Motor neuron (in vitro differentiated cells): ENCODE results near the gene AAGAB. TPM values are rescaled to one million over a fixed set of nuclear protein-coding genes. Genes with fewer than 3 reads are reported as not detected.

Experiments used
- ATAC-seq, 8 experiments: fragments of 200-7000 bp; cut with Tn5 transposase; replicated peaks in 6 of 8; 2 replicates each; pipeline ENCODE4 v1.8.0; 2021; ENCODE audit warnings: mild to moderate bottlenecking in 8 of 8, moderate library complexity in 8 of 8
- H3K27ac ChIP-seq, 2 donors: fragments of 250-450 bp; sonication (Bioruptor Pico); 2 replicates each; pipeline ENCODE4 v1.9.0; 2021; ENCODE audit warnings: antibody characterized with exemption in 2 of 2, mild to moderate bottlenecking in 2 of 2, moderate library complexity in 1 of 2
- H3K4me1 ChIP-seq, 2 donors: fragments of 250-450 bp; sonication (Bioruptor Pico); replicated peaks in 1 of 2; 2 replicates each; pipeline ENCODE4 v1.6.1; 2021; ENCODE audit warnings: antibody characterized with exemption in 2 of 2, mild to moderate bottlenecking in 2 of 2, moderate library complexity in 1 of 2
- H3K4me3 ChIP-seq, 5 donors: fragments of 250-450 bp; sonication (Bioruptor Pico); 2 replicates each; pipeline ENCODE4 v1.9.0; 2021; ENCODE audit warnings: antibody characterized with exemption in 5 of 5, mild to moderate bottlenecking in 5 of 5, moderate library complexity in 4 of 5
- WGBS, 10 experiments: fragments of 450-650 bp; shearing (Covaris generic); methylation state at CpG; one replicate each; pipeline ENCODE4 v1.0.0; 2022; 5-methylcytosine and 5-hydroxymethylcytosine counted together
- in situ Hi-C, 9 experiments: fragments of 400-800 bp; cut with MboI; loops; one replicate each; pipeline ENCODE4 v1.15.0; 2021; ENCODE audit warnings: low sequenced_read_pairs in 9 of 9, low pct_unique_long_range_greater_than_20kb in 2 of 9; ENCODE audit not compliant: unreplicated experiment in 9 of 9
- total RNA-seq, 8 experiments: library from RNA; unstranded; fragments of 300-600 nt; gene quantifications; 2 replicates each; pipeline versions ENCODE4 v1.2.3 to v1.2.4, GENCODE V29; 2022

The AAGAB gene
- total RNA-seq, 8 experiments from 2014 or later, result 32.9 to 72.1 (median 41.5) TPM

- no peak overlapping the region for H3K4me3 ChIP-seq
- 53 to 100% (median 100%) methylated on average over 1 to 10 of the region's 12 CpGs; no CpG with 5 or more reads in 3 of the 10 experiments for WGBS, 10 experiments
- ATAC-seq, result no peak
- no peaks in the 10 kb centered on the region for H3K4me1 ChIP-seq
- no peak overlapping the region for H3K27ac ChIP-seq
- in situ Hi-C loops, result no loop called here
Observed at GRCh38 chr15:67187351-67187854, 67.1 kb downstream of the AAGAB start.

GRCh38 chr15:67186688-67187087 lies 67.8 kb downstream of the AAGAB start:
- H3K4me3 ChIP-seq, result no peak overlapping the region
- in situ Hi-C loops, result no loop called here
- 80 to 100% (median 92%) methylated on average over 1 to 4 of the region's 4 CpGs; no CpG with 5 or more reads in 7 of the 10 experiments for WGBS, 10 experiments
- H3K4me1 ChIP-seq, result no peaks in the 10 kb centered on the region
- ATAC-seq, result no peak
- H3K27ac ChIP-seq, result no peak overlapping the region

GRCh38 chr15:67186226-67186649 lies 68.2 kb downstream of the AAGAB start:
- no peak for ATAC-seq

GRCh38 chr15:67185621-67186225 lies 68.7 kb downstream of the AAGAB start:
- 0 to 100% (median 100%) methylated on average over 1 to 2 of the region's 9 CpGs; no CpG with 5 or more reads in 5 of the 10 experiments for WGBS, 10 experiments

More at GRCh38 chr15:67186226-67186649, 68.2 kb downstream of the AAGAB start:
- in situ Hi-C loops, result no loop called here
- Histone ChIP-seq H3K4me1 (no peaks in the 10 kb centered on the region), H3K27ac (no peak overlapping the region), H3K4me3 (no peak overlapping the region)
- 14 to 100% (median 86%) methylated on average over 1 to 6 of the region's 6 CpGs; no CpG with 5 or more reads in 1 of the 10 experiments for WGBS, 10 experiments

GRCh38 chr15:67185051-67185450 lies 69.4 kb downstream of the AAGAB start:
- no peak for ATAC-seq
- 40 to 100% (median 88%) methylated on average over 1 to 3 of the region's 6 CpGs; no CpG with 5 or more reads in 4 of the 10 experiments for WGBS, 10 experiments
- Histone ChIP-seq H3K4me3 (no peak overlapping the region), H3K4me1 (no peaks in the 10 kb centered on the region), H3K27ac (no peak overlapping the region)
- in situ Hi-C loops, result no loop called here

More at GRCh38 chr15:67185621-67186225, 68.7 kb downstream of the AAGAB start:
- H3K4me3 ChIP-seq, result no peak overlapping the region
- no peak for ATAC-seq
- in situ Hi-C loops, result no loop called here
- no peaks in the 10 kb centered on the region for H3K4me1 ChIP-seq
- no peak overlapping the region for H3K27ac ChIP-seq

GRCh38 chr15:67184208-67184925 lies 70.1 kb downstream of the AAGAB start:
- Histone ChIP-seq H3K4me1 (no peaks in the 10 kb centered on the region), H3K4me3 (no peak overlapping the region), H3K27ac (no peak overlapping the region)
- WGBS, 10 experiments, result 87 to 100% (median 99%) methylated on average over 1 to 7 of the region's 18 CpGs; no CpG with 5 or more reads in 2 of the 10 experiments
- in situ Hi-C loops, result no loop called here
- no peak for ATAC-seq

- Histone ChIP-seq H3K4me1 (no peaks in the 10 kb centered on the region), H3K4me3 (no peak overlapping the region), H3K27ac (no peak overlapping the region)
- in situ Hi-C loops, result no loop called here
- WGBS, 10 experiments, result 14 to 100% (median 78%) methylated on average over 1 to 7 of the region's 7 CpGs
- ATAC-seq, result no peak
Observed at GRCh38 chr15:67183443-67184169, 70.9 kb downstream of the AAGAB start.

GRCh38 chr15:67181221-67181639 lies 73.2 kb downstream of the AAGAB start:
- 83% methylated on average over 1 of the region's 15 CpGs; no CpG with 5 or more reads in 9 of the 10 experiments for WGBS, 10 experiments
- Histone ChIP-seq H3K27ac (no peak overlapping the region), H3K4me1 (no peaks in the 10 kb centered on the region), H3K4me3 (no peak overlapping the region)
- no peak for ATAC-seq
- in situ Hi-C loops, result no loop called here

GRCh38 chr15:67180514-67181191 lies 73.8 kb downstream of the AAGAB start:
- 93 to 100% (median 100%) methylated on average over 1 to 7 of the region's 10 CpGs; no CpG with 5 or more reads in 2 of the 10 experiments for WGBS, 10 experiments
- Histone ChIP-seq H3K27ac (no peak overlapping the region), H3K4me1 (no peaks in the 10 kb centered on the region), H3K4me3 (no peak overlapping the region)
- peak in 1 of 8 experiments; percentile 9 for ATAC-seq
- in situ Hi-C loops, result no loop called here

- Histone ChIP-seq H3K27ac (no peak overlapping the region), H3K4me3 (no peak overlapping the region), H3K4me1 (no peaks in the 10 kb centered on the region)
- 60 to 100% (median 97%) methylated on average over 1 to 8 of the region's 11 CpGs; no CpG with 5 or more reads in 4 of the 10 experiments for WGBS, 10 experiments
- no peak for ATAC-seq
- in situ Hi-C loops, result no loop called here
Observed at GRCh38 chr15:67180035-67180434, 74.4 kb downstream of the AAGAB start.

GRCh38 chr15:67179411-67179995 lies 75.0 kb downstream of the AAGAB start:
- WGBS, 10 experiments, result 80 to 100% (median 93%) methylated on average over 2 to 6 of the region's 9 CpGs; no CpG with 5 or more reads in 7 of the 10 experiments
- no peaks in the 10 kb centered on the region for H3K4me1 ChIP-seq
- no peak for ATAC-seq
- in situ Hi-C loops, result no loop called here
- no peak overlapping the region for H3K4me3 ChIP-seq
- H3K27ac ChIP-seq, result no peak overlapping the region

- in situ Hi-C loops, result no loop called here
- ATAC-seq, result peak in 3 of 8 experiments; percentile 15 to 28 (median 26)
- no peak overlapping the region for H3K27ac ChIP-seq
Observed at GRCh38 chr15:67178569-67179210, 75.8 kb downstream of the AAGAB start.

More at GRCh38 chr15:67178569-67179210, 75.8 kb downstream of the AAGAB start:
- 23 to 100% (median 88%) methylated on average over 1 to 11 of the region's 11 CpGs; no CpG with 5 or more reads in 2 of the 10 experiments for WGBS, 10 experiments
- H3K4me1 ChIP-seq, result no peaks in the 10 kb centered on the region
- H3K4me3 ChIP-seq, result no peak overlapping the region
